Measurements from ENCODE around the gene IMPACT. TPM values are rescaled to one million over a fixed set of nuclear protein-coding genes. Genes with fewer than 3 reads are reported as not detected.

The IMPACT gene
- total RNA-seq, 1 donor from 2014 or later, result 25.6 TPM

DNA sequence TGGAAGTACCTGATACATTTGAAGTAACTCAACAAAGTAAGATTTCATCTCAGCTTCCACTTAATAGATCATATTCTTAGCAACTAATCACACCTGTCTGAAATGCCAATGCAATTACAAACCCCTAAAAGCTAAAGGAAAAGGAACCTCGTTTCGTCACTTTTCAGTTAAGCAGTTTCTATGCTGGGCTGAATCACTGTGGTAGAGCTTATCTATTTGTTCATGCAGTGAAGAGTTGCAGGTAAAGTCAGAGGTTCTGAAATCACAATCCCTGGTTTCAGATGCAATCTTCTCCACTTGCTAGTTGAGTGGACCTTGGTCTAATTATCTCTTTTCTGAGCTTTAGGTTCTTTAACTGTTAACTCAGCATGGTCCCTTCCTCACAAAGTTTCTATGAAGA is 40.3 kb downstream of the IMPACT start:
- H3K36me3 ChIP-seq, result no peaks in the 10 kb centered on the region
- DNase-seq (no peak), ATAC-seq (no peak)
- H3K9me3 ChIP-seq, result no peaks in the 10 kb centered on the region
- no peak overlapping the region for H3K27ac ChIP-seq
- H3K27me3 ChIP-seq (ENCODE audit: low read depth), result no peaks in the 10 kb centered on the region
- intact Hi-C loops (cut with DNase I), result no loop called here
- no peaks in the 10 kb centered on the region for H3K4me1 ChIP-seq
- no peak overlapping the region for H3K4me3 ChIP-seq
- TF ChIP-seq CTCF (IDR thresholded peaks at IDR 0.05), result no peak

DNA sequence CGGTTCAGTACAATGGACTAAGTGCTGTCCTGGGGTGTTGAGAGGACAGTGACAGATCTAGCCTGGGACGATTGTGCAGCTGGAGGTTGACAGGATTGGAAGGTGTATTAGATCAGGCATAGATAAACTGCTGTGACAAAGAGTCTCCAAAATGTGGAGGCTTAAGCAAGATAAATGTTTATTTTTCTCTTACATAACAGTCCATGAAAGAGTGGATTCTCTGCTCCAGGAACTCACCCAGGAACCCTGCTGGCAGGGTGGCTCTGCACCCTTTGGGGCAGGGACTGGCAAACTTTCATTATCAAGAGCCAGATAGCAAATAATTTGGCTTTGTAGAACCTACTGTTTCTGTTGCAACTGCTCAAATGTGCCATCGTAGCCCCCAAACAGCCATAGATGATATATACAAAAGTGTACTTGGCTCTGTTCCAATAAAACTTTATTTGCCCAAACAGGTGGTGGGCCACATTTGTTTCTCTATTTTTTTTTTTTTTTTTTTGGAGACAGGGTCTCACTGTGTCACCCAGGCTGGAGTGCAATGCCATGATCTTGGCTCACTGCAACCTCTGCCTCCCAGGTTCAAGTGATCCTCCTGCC is 43.6 kb downstream of the IMPACT start:
- Histone ChIP-seq H3K4me1 (no peaks in the 10 kb centered on the region), H3K27me3 (ENCODE audit: low read depth) (no peaks in the 10 kb centered on the region), H3K4me3 (no peak overlapping the region), H3K27ac (no peak overlapping the region), H3K9me3 (no peaks in the 10 kb centered on the region), H3K36me3 (no peaks in the 10 kb centered on the region)
- no peak for DNase-seq
- no peak for TF ChIP-seq CTCF (IDR thresholded peaks at IDR 0.05)
- no peak for ATAC-seq
- intact Hi-C loops (cut with DNase I), result no loop called here

- DNase-seq (no peak), ATAC-seq (no peak)
- Histone ChIP-seq H3K9me3 (no peaks in the 10 kb centered on the region), H3K4me3 (no peak overlapping the region), H3K27ac (no peak overlapping the region), H3K27me3 (ENCODE audit: low read depth) (no peaks in the 10 kb centered on the region), H3K36me3 (no peaks in the 10 kb centered on the region), H3K4me1 (no peaks in the 10 kb centered on the region)
- no peak for TF ChIP-seq CTCF (IDR thresholded peaks at IDR 0.05)
- intact Hi-C loops (cut with DNase I), result no loop called here
Measured at GRCh38 chr18:24470805-24471204, 44.3 kb downstream of the IMPACT start.

- TF ChIP-seq CTCF (IDR thresholded peaks at IDR 0.05), result no peak
- Histone ChIP-seq H3K27ac (no peak overlapping the region), H3K36me3 (no peaks in the 10 kb centered on the region), H3K9me3 (no peaks in the 10 kb centered on the region), H3K4me3 (no peak overlapping the region), H3K27me3 (ENCODE audit: low read depth) (no peaks in the 10 kb centered on the region), H3K4me1 (no peaks in the 10 kb centered on the region)
- intact Hi-C loops (cut with DNase I), result no loop called here
- no peak for DNase-seq
- no peak for ATAC-seq
Measured at GRCh38 chr18:24472591-24472990, 46.1 kb downstream of the IMPACT start.

DNA sequence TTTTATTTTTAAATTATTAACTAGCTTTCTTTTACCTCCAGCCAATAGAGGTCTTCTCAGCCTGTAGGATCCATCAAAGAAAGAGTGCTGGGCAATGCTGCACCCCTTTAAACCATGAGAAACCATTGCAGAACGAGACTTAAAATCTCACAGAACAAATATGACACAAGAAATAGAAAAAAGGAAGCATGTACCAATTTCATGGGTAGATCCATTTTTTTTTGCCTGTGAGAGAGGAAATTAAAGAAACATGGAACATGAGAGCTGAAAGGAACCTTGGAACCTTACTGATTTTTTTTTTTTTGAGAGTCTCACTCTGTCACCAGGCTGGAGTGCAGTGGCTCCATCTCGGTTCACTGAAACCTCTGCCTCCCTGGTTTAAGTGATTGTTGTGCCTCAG is 47.9 kb downstream of the IMPACT start:
- DNase-seq, result no peak
- Histone ChIP-seq H3K36me3 (no peaks in the 10 kb centered on the region), H3K9me3 (no peaks in the 10 kb centered on the region), H3K4me1 (no peaks in the 10 kb centered on the region), H3K27me3 (ENCODE audit: low read depth) (no peaks in the 10 kb centered on the region), H3K4me3 (no peak overlapping the region), H3K27ac (no peak overlapping the region)
- intact Hi-C loops (cut with DNase I), result no loop called here
- no peak for TF ChIP-seq CTCF (IDR thresholded peaks at IDR 0.05)
- ATAC-seq, result no peak
